ENCODE data around the gene SPEG.

The SPEG gene

GRCh38 chr2:219547621-219548020, 113.0 kb downstream of the SPEG start:
- DNase-seq (ENCODE audit: low read depth, low spot score) = no peak
